Measurements from ENCODE around the gene SGCD.

The SGCD gene

GRCh38 chr5:156534906-156535485, 208.0 kb downstream of the SGCD start:
- Histone ChIP-seq H3K9ac (ENCODE audit: low read depth, low read length) (no peak overlapping the region), H3K4me1 (ENCODE audit: insufficient read depth, low read length) (no peaks in the 10 kb centered on the region), H3K9me3 (ENCODE audit: control insufficient read depth, insufficient read depth, low read length) (no peaks in the 10 kb centered on the region), H3K36me3 (ENCODE audit: insufficient read depth, low read length) (no peaks in the 10 kb centered on the region)

- Histone ChIP-seq H3K9ac (ENCODE audit: low read depth, low read length) (no peak overlapping the region), H3K9me3 (ENCODE audit: control insufficient read depth, insufficient read depth, low read length) (no peaks in the 10 kb centered on the region; the same call in 1 of the 2 replicates), H3K36me3 (ENCODE audit: insufficient read depth, low read length) (no peaks in the 10 kb centered on the region), H3K4me1 (ENCODE audit: insufficient read depth, low read length) (no peaks in the 10 kb centered on the region)
Measured at GRCh38 chr5:156540491-156540890, 213.5 kb downstream of the SGCD start.

- no peaks in the 10 kb centered on the region; the same call in 1 of the 2 replicates for H3K9me3 ChIP-seq (ENCODE audit: control insufficient read depth, insufficient read depth, low read length)
- H3K36me3 ChIP-seq (ENCODE audit: insufficient read depth, low read length), result no peaks in the 10 kb centered on the region
- no peak overlapping the region for H3K9ac ChIP-seq (ENCODE audit: low read depth, low read length)
- no peaks in the 10 kb centered on the region for H3K4me1 ChIP-seq (ENCODE audit: insufficient read depth, low read length)
Measured at GRCh38 chr5:156541582-156541981, 214.6 kb downstream of the SGCD start.

GRCh38 chr5:156543348-156544145, 216.6 kb downstream of the SGCD start:
- H3K9me3 ChIP-seq (ENCODE audit: control insufficient read depth, insufficient read depth, low read length), result no peaks in the 10 kb centered on the region; the same call in 1 of the 2 replicates
- H3K9ac ChIP-seq (ENCODE audit: low read depth, low read length), result no peak overlapping the region
- H3K36me3 ChIP-seq (ENCODE audit: insufficient read depth, low read length), result no peaks in the 10 kb centered on the region
- no peaks in the 10 kb centered on the region for H3K4me1 ChIP-seq (ENCODE audit: insufficient read depth, low read length)

GRCh38 chr5:156552855-156553358, 225.9 kb downstream of the SGCD start:
- H3K4me1 ChIP-seq (ENCODE audit: insufficient read depth, low read length), result no peaks in the 10 kb centered on the region
- no peaks in the 10 kb centered on the region for H3K9me3 ChIP-seq (ENCODE audit: control insufficient read depth, insufficient read depth, low read length)
- H3K9ac ChIP-seq (ENCODE audit: low read depth, low read length), result no peak overlapping the region
- H3K36me3 ChIP-seq (ENCODE audit: insufficient read depth, low read length), result no peaks in the 10 kb centered on the region

GRCh38 chr5:156556666-156557406, 229.9 kb downstream of the SGCD start:
- H3K9ac ChIP-seq (ENCODE audit: low read depth, low read length), result no peak overlapping the region
- 0 out of 2 replicates have a peak, but pooled peaks cover 3% of the 10 kb centered on the region for H3K4me1 ChIP-seq (ENCODE audit: insufficient read depth, low read length)
- H3K9me3 ChIP-seq (ENCODE audit: control insufficient read depth, insufficient read depth, low read length), result no peaks in the 10 kb centered on the region
- no peaks in the 10 kb centered on the region for H3K36me3 ChIP-seq (ENCODE audit: insufficient read depth, low read length)

GRCh38 chr5:156560002-156560401, 233.0 kb downstream of the SGCD start:
- 0 out of 2 replicates have a peak, but pooled peaks cover 3% of the 10 kb centered on the region for H3K4me1 ChIP-seq (ENCODE audit: insufficient read depth, low read length)
- H3K9me3 ChIP-seq (ENCODE audit: control insufficient read depth, insufficient read depth, low read length), result no peaks in the 10 kb centered on the region
- H3K9ac ChIP-seq (ENCODE audit: low read depth, low read length), result no peak overlapping the region
- no peaks in the 10 kb centered on the region for H3K36me3 ChIP-seq (ENCODE audit: insufficient read depth, low read length)

GRCh38 chr5:156561651-156562050, 234.7 kb downstream of the SGCD start:
- H3K4me1 ChIP-seq (ENCODE audit: insufficient read depth, low read length), result 0 out of 2 replicates have a peak, but pooled peaks cover 3% of the 10 kb centered on the region
- H3K9me3 ChIP-seq (ENCODE audit: control insufficient read depth, insufficient read depth, low read length), result no peaks in the 10 kb centered on the region
- no peak overlapping the region for H3K9ac ChIP-seq (ENCODE audit: low read depth, low read length)
- H3K36me3 ChIP-seq (ENCODE audit: insufficient read depth, low read length), result no peaks in the 10 kb centered on the region

GRCh38 chr5:156570615-156571014, 243.7 kb downstream of the SGCD start:
- Histone ChIP-seq H3K9ac (ENCODE audit: low read depth, low read length) (no peak overlapping the region), H3K9me3 (ENCODE audit: control insufficient read depth, insufficient read depth, low read length) (no peaks in the 10 kb centered on the region), H3K36me3 (ENCODE audit: insufficient read depth, low read length) (no peaks in the 10 kb centered on the region), H3K4me1 (ENCODE audit: insufficient read depth, low read length) (0 out of 2 replicates have a peak, but pooled peaks cover 3% of the 10 kb centered on the region)

GRCh38 chr5:156581725-156582124, 254.8 kb downstream of the SGCD start:
- Histone ChIP-seq H3K9ac (ENCODE audit: low read depth, low read length) (no peak overlapping the region), H3K36me3 (ENCODE audit: insufficient read depth, low read length) (no peaks in the 10 kb centered on the region)

GRCh38 chr5:156582193-156582598, 255.2 kb downstream of the SGCD start:
- Histone ChIP-seq H3K4me1 (ENCODE audit: insufficient read depth, low read length) (no peaks in the 10 kb centered on the region), H3K9me3 (ENCODE audit: control insufficient read depth, insufficient read depth, low read length) (no peaks in the 10 kb centered on the region), H3K9ac (ENCODE audit: low read depth, low read length) (no peak overlapping the region), H3K36me3 (ENCODE audit: insufficient read depth, low read length) (no peaks in the 10 kb centered on the region)

More at GRCh38 chr5:156581725-156582124, 254.8 kb downstream of the SGCD start:
- Histone ChIP-seq H3K9me3 (ENCODE audit: control insufficient read depth, insufficient read depth, low read length) (no peaks in the 10 kb centered on the region), H3K4me1 (ENCODE audit: insufficient read depth, low read length) (no peaks in the 10 kb centered on the region)

- no peak overlapping the region for H3K9ac ChIP-seq (ENCODE audit: low read depth, low read length)
- no peaks in the 10 kb centered on the region for H3K9me3 ChIP-seq (ENCODE audit: control insufficient read depth, insufficient read depth, low read length)
- H3K4me1 ChIP-seq (ENCODE audit: insufficient read depth, low read length), result no peaks in the 10 kb centered on the region
- no peaks in the 10 kb centered on the region for H3K36me3 ChIP-seq (ENCODE audit: insufficient read depth, low read length)
Measured at GRCh38 chr5:156584871-156585270, 257.9 kb downstream of the SGCD start.

- H3K4me1 ChIP-seq (ENCODE audit: insufficient read depth, low read length), result no peaks in the 10 kb centered on the region
- H3K9ac ChIP-seq (ENCODE audit: low read depth, low read length), result no peak overlapping the region
- H3K36me3 ChIP-seq (ENCODE audit: insufficient read depth, low read length), result no peaks in the 10 kb centered on the region
- H3K9me3 ChIP-seq (ENCODE audit: control insufficient read depth, insufficient read depth, low read length), result no peaks in the 10 kb centered on the region
Measured at GRCh38 chr5:156585999-156586398, 259.0 kb downstream of the SGCD start.

GRCh38 chr5:156587012-156587411, 260.0 kb downstream of the SGCD start:
- H3K36me3 ChIP-seq (ENCODE audit: insufficient read depth, low read length), result no peaks in the 10 kb centered on the region

More at GRCh38 chr5:156587012-156587411, 260.0 kb downstream of the SGCD start:
- no peak overlapping the region for H3K9ac ChIP-seq (ENCODE audit: low read depth, low read length)
- H3K4me1 ChIP-seq (ENCODE audit: insufficient read depth, low read length), result no peaks in the 10 kb centered on the region
- H3K9me3 ChIP-seq (ENCODE audit: control insufficient read depth, insufficient read depth, low read length), result no peaks in the 10 kb centered on the region
